OCI-LY7 (cell line): ENCODE measurements around the gene DENND2A. TPM values are rescaled to one million over a fixed set of nuclear protein-coding genes. Genes with fewer than 3 reads are reported as not detected.

Experiments used
- BruUV-seq: library from RNA; stranded (reverse); fragments of 400-500 nt; replicated peaks from 2 replicates; lab custom pipeline; 2021; lab: Mats Ljungman, UMichigan
- CTCF ChIA-PET: fragments of 300-600 bp; sonication (Branson Sonifier 250); formaldehyde crosslinking; loops from one replicate; lab custom pipeline; 2022; ENCODE audit warnings: antibody characterized with exemption; ENCODE audit not compliant: unreplicated experiment; lab: Charles Lee
- POLR2A ChIA-PET: fragments of 300-600 bp; sonication (Branson Sonifier 250); formaldehyde crosslinking; loops from one replicate; lab custom pipeline; 2022; ENCODE audit warnings: antibody characterized with exemption; lab: Charles Lee
- DNase-seq: peaks from one replicate; pipeline ENCODE4 v3.0.0-alpha.2; 2015; ENCODE audit warnings: low spot score
- H2AFZ ChIP-seq: fragments of 200-600 bp; sonication (generic), shearing (Covaris generic); 2 replicates; pipeline ENCODE4 v1.6.1; 2014; ENCODE audit warnings: mild to moderate bottlenecking, antibody characterized with exemption, low read length, moderate library complexity
- H3K27ac ChIP-seq: fragments of 200-600 bp; sonication (generic); 2 replicates; pipeline ENCODE4 v1.5.1; 2014; ENCODE audit warnings: mixed run types, low read depth, mild to moderate bottlenecking, moderate library complexity, low read length, inconsistent platforms; ENCODE audit not compliant: poor library complexity, severe bottlenecking
- H3K36me3 ChIP-seq: fragments of 200-600 bp; sonication (generic); 2 replicates; pipeline ENCODE4 v1.6.1; 2014; ENCODE audit warnings: mild to moderate bottlenecking, antibody characterized with exemption, low read length, moderate library complexity, mixed read lengths; ENCODE audit not compliant: insufficient read depth
- H3K4me1 ChIP-seq: fragments of 200-600 bp; sonication (generic); 2 replicates; pipeline ENCODE4 v1.5.1; 2014; ENCODE audit warnings: mild to moderate bottlenecking, low read length; ENCODE audit not compliant: insufficient read depth, poor library complexity, severe bottlenecking
- H3K4me2 ChIP-seq: fragments of 200-600 bp; sonication (generic); 2 replicates; pipeline ENCODE4 v1.6.1; 2014; ENCODE audit warnings: mild to moderate bottlenecking, low read length
- H3K4me3 ChIP-seq: fragments of 200-600 bp; sonication (generic); 2 replicates; pipeline ENCODE4 v1.5.1; 2014; ENCODE audit warnings: mild to moderate bottlenecking, low read depth, low read length; ENCODE audit not compliant: poor library complexity, severe bottlenecking
- H3K79me2 ChIP-seq: fragments of 200-600 bp; sonication (generic); 2 replicates; pipeline ENCODE4 v1.6.1; 2016; ENCODE audit warnings: low read depth, mild to moderate bottlenecking, low read length, moderate library complexity, mixed read lengths; ENCODE audit not compliant: insufficient read depth
- H3K9me2 ChIP-seq: fragments of 200-600 bp; sonication (generic); 2 replicates; pipeline ENCODE4 v1.6.1; 2016; ENCODE audit warnings: mild to moderate bottlenecking, low read length, mixed read lengths; ENCODE audit not compliant: insufficient read depth
- H3K9me3 ChIP-seq: fragments of 200-600 bp; sonication (generic); 2 replicates; pipeline ENCODE4 v1.6.1; 2014; ENCODE audit warnings: mild to moderate bottlenecking, mixed run types, low read length, mixed read lengths
- H4K20me1 ChIP-seq: fragments of 200-600 bp; sonication (generic); 2 replicates; pipeline ENCODE4 v1.6.1; 2014; ENCODE audit warnings: mild to moderate bottlenecking, antibody characterized with exemption, low read length, moderate library complexity, mixed read lengths; ENCODE audit not compliant: insufficient read depth
- CTCF ChIP-seq: fragments of 200-600 bp; sonication (generic); conservative IDR thresholded peaks from 2 replicates; pipeline ENCODE4 v1.5.1; 2014; ENCODE audit warnings: mild to moderate bottlenecking, antibody characterized with exemption, low read length, moderate library complexity, mixed read lengths
- EZH2phosphoT487 ChIP-seq: fragments of 200-600 bp; sonication (generic); IDR thresholded peaks from 2 replicates; pipeline ENCODE4 v1.6.1; 2018; ENCODE audit warnings: low read depth, borderline replicate concordance, mild to moderate bottlenecking, mixed run types, antibody characterized with exemption, low read length, moderate library complexity, mixed read lengths
- intact Hi-C: fragments of 100-400 bp; cut with micrococcal nuclease; formaldehyde crosslinking; loops from one replicate; pipeline ENCODE4 v1.10.0; 2022; ENCODE audit not compliant: unreplicated experiment
- total RNA-seq, 2 experiments: library from RNA; depleted of rRNA in 1 of 2; stranded (reverse); fragments of >200 nt in 1 of 2; shearing (Covaris generic) in 1 of 2; gene quantifications; 2 replicates each; pipeline ENCODE4 v1.2.3, GENCODE V29; 2014 to 2022

Gene DENND2A
- total RNA-seq, 2 experiments from 2014 or later: 0.13 to 0.35 TPM

GRCh38 chr7:140684066-140684950 lies 43.7 kb upstream of the DENND2A start:
- TF ChIP-seq CTCF (no peak), EZH2phosphoT487 (no peak)
- H3K79me2 ChIP-seq: no peaks in the 10 kb centered on the region
- no peak overlapping the region for H2AFZ ChIP-seq
- no peak overlapping the region for H3K27ac ChIP-seq
- H3K9me3 ChIP-seq: no peaks in the 10 kb centered on the region
- POLR2A ChIA-PET: interaction anchor here (0.6 to 1.9 kb wide), 3 partner anchors 10 to 204 kb away, joined by 3 to 9 read pairs (median 3); partner anchors contain the start of gene ADCK2
- no peaks in the 10 kb centered on the region for H4K20me1 ChIP-seq
- H3K9me2 ChIP-seq: no peaks in the 10 kb centered on the region
- no peak overlapping the region for H3K4me3 ChIP-seq
- BruUV-seq: no TSS peak
- intact Hi-C loops: no loop called here
- no peaks in the 10 kb centered on the region for H3K4me1 ChIP-seq
- CTCF ChIA-PET: no interaction called here
- H3K4me2 ChIP-seq: no peak overlapping the region
- peaks cover 89% of the 10 kb centered on the region for H3K36me3 ChIP-seq
- no peak for DNase-seq

- Histone ChIP-seq H3K79me2 (no peaks in the 10 kb centered on the region), H3K9me2 (no peaks in the 10 kb centered on the region), H3K27ac (no peak overlapping the region), H3K4me2 (no peak overlapping the region), H3K4me3 (no peak overlapping the region), H3K4me1 (no peaks in the 10 kb centered on the region), H2AFZ (no peak overlapping the region), H4K20me1 (no peaks in the 10 kb centered on the region), H3K36me3 (peaks cover 92% of the 10 kb centered on the region), H3K9me3 (no peaks in the 10 kb centered on the region)
- ChIA-PET CTCF (no interaction called here), POLR2A (interaction anchor here (0.6 to 1.9 kb wide), 2 partner anchors 10 to 204 kb away, joined by 3 to 9 read pairs; partner anchors contain the start of gene ADCK2)
- intact Hi-C loops: no loop called here
- DNase-seq: no peak
- BruUV-seq: no TSS peak
- TF ChIP-seq CTCF: no peak
- no peak for TF ChIP-seq EZH2phosphoT487
These were observed 43.0 kb upstream of the DENND2A start for GRCh38 chr7:140683657-140684056.

DNA sequence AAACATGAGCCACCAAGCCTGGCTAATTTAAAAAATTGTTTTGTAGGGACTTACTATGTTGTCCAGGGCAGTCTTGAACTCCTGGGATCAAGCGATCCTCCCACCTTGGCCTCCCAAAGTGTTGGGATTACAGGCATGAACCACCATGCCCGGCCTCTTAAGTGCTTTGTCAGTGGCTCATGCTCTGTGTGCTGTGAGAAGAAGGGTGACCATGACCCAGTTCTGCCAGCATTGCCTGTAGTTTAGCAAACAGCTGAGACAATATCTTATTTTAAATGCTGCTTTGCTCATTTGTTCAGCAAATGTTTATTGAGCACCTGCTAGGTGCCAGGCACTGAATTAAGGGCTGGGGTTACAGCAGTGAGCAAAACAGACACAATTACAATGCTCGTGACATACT lies 41.2 kb upstream of the DENND2A start:
- ChIA-PET CTCF (no interaction called here), POLR2A (no interaction called here)
- no peak for DNase-seq
- no peak overlapping the region for H2AFZ ChIP-seq
- H3K36me3 ChIP-seq: peaks cover 93% of the 10 kb centered on the region
- H4K20me1 ChIP-seq: no peaks in the 10 kb centered on the region
- H3K79me2 ChIP-seq: peaks cover 16% of the 10 kb centered on the region
- no TSS peak for BruUV-seq
- H3K27ac ChIP-seq: no peak overlapping the region
- H3K4me1 ChIP-seq: peaks cover 14% of the 10 kb centered on the region
- no peak overlapping the region for H3K4me2 ChIP-seq
- H3K9me2 ChIP-seq: no peaks in the 10 kb centered on the region
- TF ChIP-seq EZH2phosphoT487: no peak
- no peak for TF ChIP-seq CTCF
- no peak overlapping the region for H3K4me3 ChIP-seq
- H3K9me3 ChIP-seq: no peaks in the 10 kb centered on the region
- intact Hi-C loops: no loop called here
